IMR-90 (cell line): ENCODE data around the gene MALAT1. TPM values are rescaled to one million over a fixed set of nuclear protein-coding genes. Genes with fewer than 3 reads are reported as not detected.

Experiments
- ATAC-seq: fragments of 200-7000 bp; cut with Tn5 transposase; 2 replicates; pipeline ENCODE4 v1.9.1; 2020; ENCODE audit warnings: low read depth, mild to moderate bottlenecking, moderate library complexity
- BruUV-seq: library from RNA; stranded (reverse); fragments of 400-500 nt; replicated peaks from 2 replicates; lab custom pipeline; 2021; lab: Mats Ljungman, UMichigan
- CTCF ChIA-PET: fragments of 300-600 bp; formaldehyde crosslinking; extraction: SDS; loops from one replicate; lab custom pipeline; 2021; ENCODE audit warnings: antibody characterized with exemption; lab: Yijun Ruan, JAX
- POLR2A ChIA-PET: fragments of 300-600 bp; sonication (Branson Sonifier 250); formaldehyde crosslinking; loops from one replicate; lab custom pipeline; 2022; ENCODE audit warnings: antibody characterized with exemption; ENCODE audit not compliant: unreplicated experiment; lab: Charles Lee
- DNase-seq: peaks from one replicate; pipeline ENCODE4 v3.0.0; 2013
- H2AFZ ChIP-seq: replicated peaks from 2 replicates; pipeline ENCODE3; 2013; ENCODE audit warnings: low read length, mild to moderate bottlenecking; ENCODE audit not compliant: poor library complexity
- H2AK5ac ChIP-seq: 2 replicates; pipeline ENCODE4 v1.6.1; 2013; ENCODE audit warnings: low read depth, low read length, inconsistent platforms
- H2AK9ac ChIP-seq: replicated peaks from 2 replicates; pipeline ENCODE3; 2013; ENCODE audit warnings: mild to moderate bottlenecking, low read depth, low read length, moderate library complexity; ENCODE audit not compliant: poor library complexity
- H2BK120ac ChIP-seq: 2 replicates; pipeline ENCODE4 v1.6.1; 2013; ENCODE audit warnings: low read depth, low read length, inconsistent platforms
- H2BK15ac ChIP-seq: 3 replicates; pipeline ENCODE4 v1.6.1; 2013; ENCODE audit warnings: low read depth, low read length, inconsistent platforms
- H2BK20ac ChIP-seq: 2 replicates; pipeline ENCODE4 v1.6.1; 2013; ENCODE audit warnings: low read depth, mild to moderate bottlenecking, inconsistent platforms, low read length, moderate library complexity
- H2BK5ac ChIP-seq: 2 replicates; pipeline ENCODE4 v1.6.1; 2013; ENCODE audit warnings: mild to moderate bottlenecking, low read depth, low read length, inconsistent platforms; ENCODE audit not compliant: poor library complexity, severe bottlenecking
- H3K14ac ChIP-seq: replicated peaks from 2 replicates; pipeline ENCODE4 v1.6.1; 2013; ENCODE audit warnings: low read depth, low read length, inconsistent platforms
- H3K18ac ChIP-seq: 2 replicates; pipeline ENCODE4 v1.6.1; 2013; ENCODE audit warnings: low read depth, low read length, control low read depth
- H3K23ac ChIP-seq: 2 replicates; pipeline ENCODE4 v1.6.1; 2013; ENCODE audit warnings: low read depth, low read length, inconsistent platforms
- H3K27ac ChIP-seq: 2 replicates; pipeline ENCODE4 v1.5.1; 2013; ENCODE audit warnings: mild to moderate bottlenecking, control low read depth, low read length; ENCODE audit not compliant: insufficient read depth
- H3K27me3 ChIP-seq: 2 replicates; pipeline ENCODE4 v1.6.1; 2013; ENCODE audit warnings: low read length; ENCODE audit not compliant: control insufficient read depth, insufficient read depth
- H3K36me3 ChIP-seq: 2 replicates; pipeline ENCODE4 v1.6.1; 2013; ENCODE audit warnings: low read length, mixed read lengths; ENCODE audit not compliant: control insufficient read depth, insufficient read depth
- H3K4ac ChIP-seq: 2 replicates; pipeline ENCODE4 v1.6.1; 2013; ENCODE audit warnings: low read depth, low read length, inconsistent platforms
- H3K4me1 ChIP-seq: 2 replicates; pipeline ENCODE4 v1.6.1; 2013; ENCODE audit warnings: low read length, mixed read lengths; ENCODE audit not compliant: control insufficient read depth, insufficient read depth
- H3K4me2 ChIP-seq: 2 replicates; pipeline ENCODE4 v1.6.1; 2013; ENCODE audit warnings: low read depth, mild to moderate bottlenecking, control low read depth, low read length, moderate library complexity
- H3K4me3 ChIP-seq: 2 replicates; pipeline ENCODE4 v1.5.1; 2013; ENCODE audit warnings: low read depth, mild to moderate bottlenecking, control low read depth, low read length, moderate library complexity; ENCODE audit not compliant: insufficient read depth
- H3K56ac ChIP-seq: 2 replicates; pipeline ENCODE4 v1.6.1; 2013; ENCODE audit warnings: low read length, inconsistent platforms; ENCODE audit not compliant: insufficient read depth; ENCODE audit errors: extremely low read depth
- H3K79me1 ChIP-seq, 2 experiments: 2 replicates each; pipeline ENCODE4 v1.6.1; 2013; ENCODE audit warnings: low read length in 2 of 2, inconsistent platforms in 1 of 2, low read depth in 1 of 2
- H3K9ac ChIP-seq: 2 replicates; pipeline ENCODE4 v1.6.1; 2013; ENCODE audit warnings: low read depth, low read length, control low read depth
- H3K9me1 ChIP-seq: 2 replicates; pipeline ENCODE4 v1.6.1; 2013; ENCODE audit warnings: low read length, inconsistent platforms; ENCODE audit not compliant: insufficient read depth
- H3K9me3 ChIP-seq: 2 replicates; pipeline ENCODE4 v1.6.1; 2013; ENCODE audit warnings: low read length; ENCODE audit not compliant: control insufficient read depth, insufficient read depth
- H4K20me1 ChIP-seq: 2 replicates; pipeline ENCODE4 v1.6.1; 2013; ENCODE audit warnings: low read length, inconsistent platforms; ENCODE audit not compliant: insufficient read depth
- H4K5ac ChIP-seq: 2 replicates; pipeline ENCODE4 v1.6.1; 2013; ENCODE audit warnings: mild to moderate bottlenecking, low read depth, low read length, control low read depth
- H4K8ac ChIP-seq, 2 experiments: 2 replicates each; pipeline ENCODE4 v1.6.1; 2013; ENCODE audit warnings: low read depth in 2 of 2, low read length in 2 of 2, control low read depth in 1 of 2, inconsistent platforms in 1 of 2
- H4K91ac ChIP-seq: 2 replicates; pipeline ENCODE4 v1.6.1; 2013; ENCODE audit warnings: low read depth, low read length, inconsistent platforms; ENCODE audit not compliant: insufficient read depth
- BHLHE40 ChIP-seq: fragments of 150-350 bp; IDR thresholded peaks from 2 replicates; pipeline ENCODE4 v1.6.1; 2016; ENCODE audit warnings: mild to moderate bottlenecking, low read depth, low read length
- CEBPB ChIP-seq: IDR thresholded peaks from 2 replicates; pipeline ENCODE4 v1.6.1; 2012; ENCODE audit warnings: low read depth, low read length, improper control_type of control experiment
- ELK1 ChIP-seq: fragments of 150-350 bp; IDR thresholded peaks from 2 replicates; pipeline ENCODE4 v1.6.1; 2016; ENCODE audit warnings: low read depth, mild to moderate bottlenecking, low read length, moderate library complexity, borderline replicate concordance
- MAFK ChIP-seq: IDR thresholded peaks from 2 replicates; pipeline ENCODE4 v1.6.1; 2012; ENCODE audit warnings: low read depth, low read length, improper control_type of control experiment
- MAZ ChIP-seq: IDR thresholded peaks from 2 replicates; pipeline ENCODE4 v1.6.1; 2012; ENCODE audit warnings: low read depth, mild to moderate bottlenecking, low read length, improper control_type of control experiment, moderate library complexity, borderline replicate concordance
- MXI1 ChIP-seq: IDR thresholded peaks from 2 replicates; pipeline ENCODE4 v1.6.1; 2012; ENCODE audit warnings: low read depth, mild to moderate bottlenecking, low read length, moderate library complexity, borderline replicate concordance
- NFE2L2 ChIP-seq: fragments of 150-350 bp; IDR thresholded peaks from 2 replicates; pipeline ENCODE4 v1.6.1; 2016; ENCODE audit warnings: low read depth, mild to moderate bottlenecking, low read length
- POLR2A ChIP-seq: IDR thresholded peaks from 2 replicates; pipeline ENCODE4 v1.6.1; 2012; ENCODE audit warnings: mild to moderate bottlenecking, low read depth, low read length
- RAD21 ChIP-seq: IDR thresholded peaks from 2 replicates; pipeline ENCODE4 v1.6.1; 2012; ENCODE audit warnings: low read length, improper control_type of control experiment
- RCOR1 ChIP-seq: IDR thresholded peaks from 2 replicates; pipeline ENCODE4 v1.6.1; 2012; ENCODE audit warnings: mild to moderate bottlenecking, low read length, improper control_type of control experiment; ENCODE audit not compliant: insufficient replicate concordance
- SMC3 ChIP-seq: fragments of 150-350 bp; IDR thresholded peaks from 2 replicates; pipeline ENCODE4 v1.6.1; 2016; ENCODE audit warnings: low read depth, mild to moderate bottlenecking, antibody characterized with exemption, low read length, moderate library complexity
- WGBS, 2 experiments: methylation state at CpG; one replicate each; pipeline versions ENCODE4 v1.1.5 to v1.1.7; 2013; ENCODE audit warnings: missing lambda C conversion rate in 2 of 2; ENCODE audit not compliant: insufficient read length in 1 of 2; ENCODE audit errors: extremely low coverage in 2 of 2; 5-methylcytosine and 5-hydroxymethylcytosine counted together
- dilution Hi-C: fragments of 300-500 bp; cut with HindIII; formaldehyde crosslinking; loops from one replicate; pipeline ENCODE4 v1.14.3; 2018; ENCODE audit warnings: low sequenced_read_pairs; ENCODE audit not compliant: unreplicated experiment
- in situ Hi-C: fragments of 300-500 bp; cut with MboI; formaldehyde crosslinking; loops from 3 replicates; pipeline ENCODE4 v1.14.3; 2019; ENCODE audit warnings: low sequenced_read_pairs, inconsistent platforms, mixed read lengths
- intact Hi-C: fragments of 100-400 bp; cut with micrococcal nuclease; formaldehyde crosslinking; loops from 2 replicates; pipeline ENCODE4 v1.10.0; 2022
- polyA plus RNA-seq, 3 experiments: library from polyadenylated mRNA; depleted of rRNA; stranded (reverse); fragments of >200 nt; gene quantifications; 2 replicates each; pipeline ENCODE4 v1.2.3, GENCODE V29; 2012; ENCODE audit warnings: low replicate concordance in 1 of 3
- total RNA-seq: library from RNA; depleted of rRNA; stranded (reverse); fragments of >200 nt; gene quantifications from 2 replicates; pipeline ENCODE4 v1.2.3, GENCODE V29; 2012
- TF ChIP-seq, protein P1 (sequence below): fragments of 150-350 bp; IDR thresholded peaks from 2 replicates; pipeline ENCODE4 v1.6.1; 2017; ENCODE audit warnings: mild to moderate bottlenecking, antibody characterized with exemption, low read length, low read depth
- TF ChIP-seq, protein P2 (sequence below): conservative IDR thresholded peaks from 2 replicates; pipeline ENCODE4 v1.5.1; 2012; ENCODE audit warnings: mild to moderate bottlenecking, low read depth, low read length, improper control_type of control experiment

Gene MALAT1
- total and polyA plus RNA-seq, 2 of the 4 experiments (the other 2 are of a cell fraction): 636 to 3,569 TPM

- Histone ChIP-seq H2BK120ac (no peak overlapping the region), H2BK5ac (no peak overlapping the region), H3K27me3 (no peaks in the 10 kb centered on the region), H4K5ac (no peak overlapping the region), H2AK9ac (no peak overlapping the region), H2AFZ (no peak overlapping the region), H3K4me1 (no peaks in the 10 kb centered on the region), H2BK20ac (no peak overlapping the region), H4K8ac (no peak overlapping the region), H4K91ac (no peak overlapping the region), H3K79me1 (peaks cover 11 to 44% of the 10 kb centered on the region in 2 experiments), H3K4me3 (no peak overlapping the region), H3K9ac (no peak overlapping the region), H2AK5ac (no peak overlapping the region), H3K4me2 (no peak overlapping the region), H3K4ac (no peak overlapping the region), H3K9me3 (no peaks in the 10 kb centered on the region), H3K36me3 (peaks cover 77% of the 10 kb centered on the region), H4K20me1 (peaks cover 33% of the 10 kb centered on the region), H3K18ac (no peak overlapping the region), H3K23ac (no peak overlapping the region), H3K9me1 (0 out of 2 replicates have a peak, but pooled peaks cover 8% of the 10 kb centered on the region), H3K27ac (no peak overlapping the region), H3K14ac (no peak overlapping the region), H2BK15ac (no peak overlapping the region), H3K56ac (no peak overlapping the region)
- CTCF ChIA-PET: no interaction called here
- 89% methylated on average over 3 of the region's 9 CpGs; no CpG with 5 or more reads in 1 of the 2 experiments for WGBS, 2 experiments
- intact Hi-C loops: no loop called here
- TF ChIP-seq SMC3: no peak
- TF ChIP-seq, protein P1, sequence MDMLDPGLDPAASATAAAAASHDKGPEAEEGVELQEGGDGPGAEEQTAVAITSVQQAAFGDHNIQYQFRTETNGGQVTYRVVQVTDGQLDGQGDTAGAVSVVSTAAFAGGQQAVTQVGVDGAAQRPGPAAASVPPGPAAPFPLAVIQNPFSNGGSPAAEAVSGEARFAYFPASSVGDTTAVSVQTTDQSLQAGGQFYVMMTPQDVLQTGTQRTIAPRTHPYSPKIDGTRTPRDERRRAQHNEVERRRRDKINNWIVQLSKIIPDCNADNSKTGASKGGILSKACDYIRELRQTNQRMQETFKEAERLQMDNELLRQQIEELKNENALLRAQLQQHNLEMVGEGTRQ: no peak
- no peak for TF ChIP-seq MAZ
- TF ChIP-seq MAFK: no peak
- TF ChIP-seq CEBPB: no peak
- no peak for TF ChIP-seq BHLHE40
- no peak for TF ChIP-seq ELK1
- TF ChIP-seq MXI1: no peak
- no peak for TF ChIP-seq NFE2L2
- TF ChIP-seq RAD21: no peak
- TF ChIP-seq POLR2A: no peak
- TF ChIP-seq, protein P2, sequence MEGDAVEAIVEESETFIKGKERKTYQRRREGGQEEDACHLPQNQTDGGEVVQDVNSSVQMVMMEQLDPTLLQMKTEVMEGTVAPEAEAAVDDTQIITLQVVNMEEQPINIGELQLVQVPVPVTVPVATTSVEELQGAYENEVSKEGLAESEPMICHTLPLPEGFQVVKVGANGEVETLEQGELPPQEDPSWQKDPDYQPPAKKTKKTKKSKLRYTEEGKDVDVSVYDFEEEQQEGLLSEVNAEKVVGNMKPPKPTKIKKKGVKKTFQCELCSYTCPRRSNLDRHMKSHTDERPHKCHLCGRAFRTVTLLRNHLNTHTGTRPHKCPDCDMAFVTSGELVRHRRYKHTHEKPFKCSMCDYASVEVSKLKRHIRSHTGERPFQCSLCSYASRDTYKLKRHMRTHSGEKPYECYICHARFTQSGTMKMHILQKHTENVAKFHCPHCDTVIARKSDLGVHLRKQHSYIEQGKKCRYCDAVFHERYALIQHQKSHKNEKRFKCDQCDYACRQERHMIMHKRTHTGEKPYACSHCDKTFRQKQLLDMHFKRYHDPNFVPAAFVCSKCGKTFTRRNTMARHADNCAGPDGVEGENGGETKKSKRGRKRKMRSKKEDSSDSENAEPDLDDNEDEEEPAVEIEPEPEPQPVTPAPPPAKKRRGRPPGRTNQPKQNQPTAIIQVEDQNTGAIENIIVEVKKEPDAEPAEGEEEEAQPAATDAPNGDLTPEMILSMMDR: no peak
- no peak for TF ChIP-seq RCOR1
- POLR2A ChIA-PET: no interaction called here
- no peak for ATAC-seq
- DNase-seq: no peak
- no TSS peak for BruUV-seq
- dilution Hi-C loops: no loop called here
- in situ Hi-C loops: no loop called here
Observed at GRCh38 chr11:65535102-65535501, 36.3 kb downstream of the MALAT1 start.
